SU-DHL-6 (cell line): ENCODE measurements around the gene RPS15.
"Not testable (repeated sequence)": the region's sequence is repeated elsewhere in the genome, so short reads cannot be mapped to it uniquely, and the experiment has no call there.

ENCODE experiments used
- H2AFZ ChIP-seq: fragments of 200-600 bp; sonication (generic); 2 replicates; pipeline ENCODE4 v1.6.1; 2014; ENCODE audit warnings: low read depth, mild to moderate bottlenecking, moderate library complexity, mixed read lengths, antibody characterized with exemption, low read length; ENCODE audit not compliant: severe bottlenecking
- H3F3A ChIP-seq: fragments of 200-600 bp; shearing (Covaris generic); 2 replicates; pipeline ENCODE4 v1.6.0; 2016; ENCODE audit warnings: antibody characterized with exemption, mild to moderate bottlenecking; ENCODE audit not compliant: insufficient read depth
- H3K27ac ChIP-seq: fragments of 200-600 bp; sonication (generic); 2 replicates; pipeline ENCODE4 v1.5.1; 2016; ENCODE audit warnings: low read depth, mild to moderate bottlenecking, low read length, moderate library complexity, mixed read lengths
- H3K27me3 ChIP-seq: fragments of 200-600 bp; sonication (generic), shearing (Covaris generic); 2 replicates; pipeline ENCODE4 v1.6.0; 2014; ENCODE audit warnings: mild to moderate bottlenecking, low read length
- H3K36me3 ChIP-seq: fragments of 200-600 bp; sonication (generic); 2 replicates; pipeline ENCODE4 v1.6.1; 2014; ENCODE audit warnings: mild to moderate bottlenecking, low read length, mixed read lengths
- H3K4me2 ChIP-seq: fragments of 300-600, 200-600 bp; shearing (Covaris generic), sonication (generic); 2 replicates; pipeline ENCODE4 v1.6.0; 2014; ENCODE audit warnings: low read length, low read depth, mild to moderate bottlenecking; ENCODE audit not compliant: poor library complexity, severe bottlenecking
- H3K4me3 ChIP-seq: fragments of 200-600 bp; sonication (generic); 2 replicates; pipeline ENCODE4 v1.5.1; 2014; ENCODE audit warnings: antibody characterized with exemption, low read length, mild to moderate bottlenecking, mixed read lengths; ENCODE audit not compliant: insufficient read depth, poor library complexity, severe bottlenecking
- H3K79me2 ChIP-seq: fragments of 200-600 bp; sonication (generic); 2 replicates; pipeline ENCODE4 v1.6.1; 2014; ENCODE audit warnings: mild to moderate bottlenecking, low read length, moderate library complexity; ENCODE audit not compliant: insufficient read depth
- H3K9ac ChIP-seq: fragments of 200-600 bp; sonication (generic); 2 replicates; pipeline ENCODE4 v1.7.0; 2014; ENCODE audit warnings: mild to moderate bottlenecking, low read length
- H3K9me2 ChIP-seq: fragments of 200-600 bp; sonication (generic); replicated peaks from 2 replicates; pipeline ENCODE4 v1.6.1; 2014; ENCODE audit warnings: low read length; ENCODE audit not compliant: insufficient read depth
- H3K9me3 ChIP-seq: fragments of 200-600 bp; sonication (generic); 2 replicates; pipeline ENCODE4 v1.6.1; 2014; ENCODE audit warnings: low read length, mixed read lengths; ENCODE audit not compliant: insufficient read depth
- H4K20me1 ChIP-seq: fragments of 200-600 bp; sonication (generic); 2 replicates; pipeline ENCODE4 v1.6.1; 2014; ENCODE audit warnings: low read depth, mild to moderate bottlenecking, antibody characterized with exemption, low read length, moderate library complexity, mixed read lengths
- EZH2phosphoT487 ChIP-seq: fragments of 200-600 bp; sonication (generic), shearing (Covaris generic); conservative IDR thresholded peaks from 2 replicates; pipeline ENCODE4 v1.6.1; 2018; ENCODE audit warnings: mild to moderate bottlenecking, antibody characterized with exemption, low read length, moderate library complexity, mixed read lengths
- TF ChIP-seq, protein P1 (sequence below): fragments of 200-600 bp; sonication (generic); IDR thresholded peaks from one replicate; pipeline ENCODE4 v1.5.1; 2017; ENCODE audit warnings: antibody characterized with exemption, mild to moderate bottlenecking, low read length, moderate library complexity; ENCODE audit not compliant: insufficient read depth, poor library complexity, severe bottlenecking

The RPS15 gene

DNA sequence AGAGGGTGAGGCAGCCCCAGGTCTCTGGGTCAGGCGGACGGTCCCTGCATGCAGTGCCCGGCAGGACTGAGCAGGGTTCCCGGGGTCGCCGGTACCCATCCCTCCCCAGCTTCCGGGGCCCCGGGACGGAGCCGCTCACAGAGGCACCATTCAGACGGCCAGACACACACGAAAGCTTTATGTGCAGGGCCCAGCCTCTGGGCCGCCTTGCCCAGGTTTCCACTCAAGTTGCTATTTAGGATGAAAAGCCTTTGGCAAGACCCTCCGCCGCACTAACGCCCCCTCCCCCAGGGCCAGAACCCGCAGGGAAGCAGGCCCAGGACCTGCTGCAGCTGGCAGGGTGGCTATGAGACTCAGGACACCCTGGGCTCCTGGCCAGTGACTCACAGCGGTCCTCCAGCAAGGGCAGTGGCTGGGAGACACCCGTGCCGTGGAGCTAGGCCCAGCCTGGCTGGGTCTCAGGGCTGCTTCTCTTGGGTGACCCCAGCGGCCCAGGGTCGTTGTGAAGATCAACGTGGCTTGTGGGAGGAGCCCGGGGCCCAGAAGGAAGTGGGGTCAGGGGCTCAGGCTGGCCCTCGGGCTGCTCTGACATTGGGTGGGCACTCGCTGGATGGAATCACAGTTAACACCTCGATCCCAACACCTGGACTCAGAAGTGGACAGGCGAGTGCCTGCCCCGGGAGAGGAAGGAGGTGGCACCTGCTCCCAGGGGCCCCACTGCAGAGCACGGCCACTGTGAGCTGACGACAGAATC, 36.0 kb downstream of the RPS15 start:
- Histone ChIP-seq H3K36me3 (no peaks in the 10 kb centered on the region), H3K9me2 (no peaks in the 10 kb centered on the region), H3K27ac (no peak overlapping the region), H3K4me3 (no peak overlapping the region), H2AFZ (no peak overlapping the region), H3K4me2 (no peak overlapping the region), H3K9ac (no peak overlapping the region), H4K20me1 (peaks cover 3% of the 10 kb centered on the region; the same call in 1 of the 2 replicates), H3K27me3 (no peaks in the 10 kb centered on the region), H3K79me2 (peaks cover 20% of the 10 kb centered on the region), H3F3A (no peaks in the 10 kb centered on the region), H3K9me3 (no peaks in the 10 kb centered on the region)
- TF ChIP-seq, protein P1, sequence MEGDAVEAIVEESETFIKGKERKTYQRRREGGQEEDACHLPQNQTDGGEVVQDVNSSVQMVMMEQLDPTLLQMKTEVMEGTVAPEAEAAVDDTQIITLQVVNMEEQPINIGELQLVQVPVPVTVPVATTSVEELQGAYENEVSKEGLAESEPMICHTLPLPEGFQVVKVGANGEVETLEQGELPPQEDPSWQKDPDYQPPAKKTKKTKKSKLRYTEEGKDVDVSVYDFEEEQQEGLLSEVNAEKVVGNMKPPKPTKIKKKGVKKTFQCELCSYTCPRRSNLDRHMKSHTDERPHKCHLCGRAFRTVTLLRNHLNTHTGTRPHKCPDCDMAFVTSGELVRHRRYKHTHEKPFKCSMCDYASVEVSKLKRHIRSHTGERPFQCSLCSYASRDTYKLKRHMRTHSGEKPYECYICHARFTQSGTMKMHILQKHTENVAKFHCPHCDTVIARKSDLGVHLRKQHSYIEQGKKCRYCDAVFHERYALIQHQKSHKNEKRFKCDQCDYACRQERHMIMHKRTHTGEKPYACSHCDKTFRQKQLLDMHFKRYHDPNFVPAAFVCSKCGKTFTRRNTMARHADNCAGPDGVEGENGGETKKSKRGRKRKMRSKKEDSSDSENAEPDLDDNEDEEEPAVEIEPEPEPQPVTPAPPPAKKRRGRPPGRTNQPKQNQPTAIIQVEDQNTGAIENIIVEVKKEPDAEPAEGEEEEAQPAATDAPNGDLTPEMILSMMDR = no peak
- no peak for TF ChIP-seq EZH2phosphoT487

DNA sequence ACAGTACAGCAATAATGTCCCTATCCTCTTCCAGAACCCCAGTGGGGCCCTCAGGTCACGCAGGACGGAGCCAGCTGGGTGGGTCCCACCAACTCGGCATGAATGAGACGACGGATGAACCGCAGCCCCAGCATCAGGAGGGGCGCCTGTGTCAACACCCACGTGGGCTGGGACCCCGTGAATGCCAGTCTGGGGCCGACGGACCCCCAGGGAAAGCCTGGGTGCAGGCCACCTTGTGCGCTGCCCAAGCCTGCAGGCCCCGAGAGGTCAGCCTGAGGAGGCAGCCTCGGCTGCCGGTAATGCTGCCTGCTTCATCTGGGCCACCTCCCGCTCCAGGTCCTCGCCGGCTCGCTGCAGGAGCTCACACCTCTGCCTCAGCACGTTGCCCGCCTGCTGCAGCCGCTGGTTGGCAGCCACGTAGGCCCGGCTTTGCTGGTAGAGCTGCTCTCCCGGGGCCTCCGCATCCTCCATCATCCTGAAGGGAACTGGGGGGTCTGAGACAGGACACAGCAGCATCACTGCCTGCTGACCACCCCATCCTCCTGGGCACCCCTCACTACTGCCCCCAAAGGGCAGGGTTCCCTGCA, 36.7 kb downstream of the RPS15 start:
- H3K4me3 ChIP-seq = no peak overlapping the region
- no peak overlapping the region for H2AFZ ChIP-seq
- peaks cover 20% of the 10 kb centered on the region for H3K79me2 ChIP-seq
- TF ChIP-seq, protein P1 = no peak
- no peak for TF ChIP-seq EZH2phosphoT487
- no peaks in the 10 kb centered on the region for H3K27me3 ChIP-seq
- H3K9me3 ChIP-seq = no peaks in the 10 kb centered on the region
- no peak overlapping the region for H3K4me2 ChIP-seq
- H4K20me1 ChIP-seq = peaks cover 3% of the 10 kb centered on the region; the same call in 1 of the 2 replicates
- H3K9me2 ChIP-seq = no peaks in the 10 kb centered on the region
- no peak overlapping the region for H3K9ac ChIP-seq
- no peak overlapping the region for H3K27ac ChIP-seq
- no peaks in the 10 kb centered on the region for H3K36me3 ChIP-seq
- H3F3A ChIP-seq = no peaks in the 10 kb centered on the region

DNA sequence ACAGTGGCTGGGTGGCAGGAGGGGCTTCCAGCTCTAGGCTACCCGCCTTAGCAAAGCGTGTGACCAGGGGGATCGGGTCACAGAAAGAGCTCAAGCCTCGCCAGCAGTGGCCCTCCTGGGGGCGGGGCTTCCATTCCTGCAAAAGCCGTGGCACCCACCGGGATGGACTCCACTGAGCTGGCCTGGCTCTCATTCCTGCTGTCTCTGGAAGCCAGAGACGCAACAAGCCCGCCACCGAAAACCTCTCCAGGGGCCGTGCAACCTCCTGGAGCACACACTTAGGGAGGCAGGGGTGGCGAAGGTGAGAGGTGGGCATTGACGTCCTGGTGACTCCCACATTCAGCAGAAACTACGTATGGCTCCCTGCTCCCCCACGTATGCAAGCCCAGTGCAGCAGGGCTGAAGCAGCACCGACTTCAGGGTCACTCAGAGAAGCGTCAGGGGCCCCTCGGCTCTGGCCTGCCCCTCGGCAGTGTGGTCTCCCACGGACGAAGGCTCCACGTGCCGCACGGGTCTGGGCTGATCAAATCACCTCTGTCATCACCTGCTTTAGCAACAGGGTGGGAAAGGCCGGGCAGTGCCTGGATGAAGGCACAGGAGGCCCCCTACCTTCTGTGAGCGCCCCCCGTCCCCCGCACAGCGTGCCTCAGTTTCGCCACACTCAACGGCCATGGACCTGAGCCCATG, 37.7 kb downstream of the RPS15 start:
- Histone ChIP-seq H3K4me2 (no peak overlapping the region), H3K27ac (no peak overlapping the region), H2AFZ (no peak overlapping the region), H4K20me1 (peaks cover 3% of the 10 kb centered on the region; the same call in 1 of the 2 replicates), H3K9me2 (no peaks in the 10 kb centered on the region), H3K36me3 (no peaks in the 10 kb centered on the region), H3K9me3 (no peaks in the 10 kb centered on the region), H3K79me2 (peaks cover 20% of the 10 kb centered on the region), H3K4me3 (no peak overlapping the region), H3K9ac (no peak overlapping the region), H3F3A (peaks cover 7% of the 10 kb centered on the region; the same call in 1 of the 2 replicates), H3K27me3 (no peaks in the 10 kb centered on the region)
- no peak for TF ChIP-seq EZH2phosphoT487

DNA sequence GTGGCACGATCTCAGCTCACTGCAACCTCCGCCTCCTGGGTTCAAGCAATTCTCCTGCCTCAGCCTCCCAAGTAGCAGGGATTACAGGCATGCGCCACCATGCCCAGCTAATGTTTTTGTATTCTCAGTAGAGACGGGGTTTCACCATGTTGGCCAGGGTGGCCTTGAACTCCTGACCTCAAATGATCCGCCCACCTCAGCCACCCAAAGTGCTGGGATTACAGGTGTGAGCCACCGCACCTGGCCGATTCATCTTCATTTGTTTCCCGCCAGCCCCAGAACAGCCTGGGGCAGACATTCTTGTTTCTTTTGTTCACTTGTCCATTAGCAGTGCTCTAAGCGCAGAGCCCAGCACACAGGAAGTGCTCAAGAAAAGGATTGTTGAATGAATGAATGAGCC, 38.9 kb downstream of the RPS15 start:
- H3F3A ChIP-seq, H3K9me3 ChIP-seq, H3K4me3 ChIP-seq, H3K36me3 ChIP-seq, H4K20me1 ChIP-seq, H3K27me3 ChIP-seq, H3K4me2 ChIP-seq, H3K9me2 ChIP-seq, H3K9ac ChIP-seq, H3K27ac ChIP-seq, H2AFZ ChIP-seq: not testable (repeated sequence)
- peaks cover 20% of the 10 kb centered on the region for H3K79me2 ChIP-seq
